UCSD-AML1 (cell line): Measurements from ENCODE around the gene GPC3.
"Not testable (repeated sequence)": the region's sequence is repeated elsewhere in the genome, so short reads cannot be mapped to it uniquely, and the experiment has no call there.

Experiments used
- DNase-seq: peaks from one replicate; lab custom pipeline; 2025; ENCODE audit not compliant: unreplicated experiment; lab: John Stamatoyannopoulos, UW

Gene GPC3

DNA sequence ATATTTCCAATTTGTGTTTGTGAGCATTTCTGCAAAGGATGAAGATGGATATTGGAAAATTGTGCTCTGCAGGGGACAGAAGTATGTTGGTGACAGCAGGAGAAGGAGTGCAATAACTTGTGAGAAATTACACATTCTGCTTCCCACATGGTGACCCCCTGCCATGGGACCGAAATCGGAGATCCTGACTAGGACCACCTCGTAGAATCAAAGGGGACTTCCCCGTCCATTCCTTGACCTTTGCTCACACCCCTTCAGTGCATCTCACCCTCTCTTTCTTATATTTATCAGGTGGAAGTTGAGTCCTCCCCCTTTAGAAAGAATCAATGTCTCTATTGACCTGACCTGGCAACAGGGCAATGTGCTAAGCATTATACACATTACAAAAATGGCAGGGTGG is 451.2 kb downstream of the GPC3 start:
- no peak for DNase-seq

DNA sequence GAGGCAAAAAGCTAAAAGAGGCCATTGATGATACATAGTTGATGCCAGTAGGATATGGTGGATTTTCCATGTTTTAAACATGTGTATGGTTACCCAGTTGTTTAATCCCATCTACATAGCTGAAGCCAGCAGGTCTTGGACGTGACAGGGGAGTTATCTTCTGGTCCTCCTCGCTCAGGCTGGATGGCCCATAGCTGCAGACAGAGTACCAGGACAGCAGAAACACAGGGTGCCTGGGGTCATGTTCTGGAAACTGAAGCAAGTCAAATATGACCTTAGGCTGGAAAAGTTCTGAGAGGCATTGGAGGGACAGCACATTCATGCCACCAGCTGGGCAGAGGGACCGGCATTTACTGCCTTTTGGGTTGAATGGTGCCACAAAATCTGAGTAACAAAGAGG is 452.1 kb downstream of the GPC3 start:
- DNase-seq, result no peak

DNA sequence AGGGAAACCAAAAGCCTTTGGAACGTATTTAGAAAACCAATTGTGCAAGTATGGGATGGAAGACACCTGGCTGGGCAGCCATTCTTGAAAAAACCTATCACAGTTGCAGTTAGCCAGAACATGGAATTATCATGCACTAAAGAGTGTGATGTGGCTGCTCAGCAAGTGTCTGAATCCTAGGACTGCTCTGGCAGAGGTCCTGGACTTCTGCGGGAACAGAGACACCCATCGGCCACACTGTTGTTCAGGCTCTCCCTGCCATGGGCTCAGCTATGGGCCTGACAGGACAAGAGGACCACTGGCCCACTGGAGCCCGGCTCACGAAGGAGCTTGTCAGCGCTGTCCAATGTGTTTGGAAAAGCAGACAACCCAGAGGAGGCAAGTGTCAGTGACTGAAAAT is 454.4 kb downstream of the GPC3 start:
- DNase-seq, result no peak

DNA sequence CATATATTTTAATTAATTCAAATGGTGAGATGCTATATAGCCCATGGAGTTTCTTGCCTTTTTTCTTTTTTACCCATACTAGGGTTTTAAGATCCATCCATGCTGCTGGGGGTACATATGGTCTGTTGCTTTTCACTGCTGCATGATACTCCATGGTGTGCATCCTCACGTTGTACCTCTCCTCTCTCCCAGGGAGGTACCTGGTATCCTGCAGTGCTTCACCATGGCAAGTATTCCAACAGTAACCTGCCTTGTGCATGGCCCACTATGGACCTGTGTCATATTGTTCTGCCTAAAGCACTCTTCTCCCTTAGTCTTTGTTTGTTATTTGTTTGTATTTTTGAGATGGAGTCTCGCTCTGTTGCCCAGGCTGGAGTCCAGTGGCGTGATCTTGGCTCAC is 455.8 kb downstream of the GPC3 start:
- DNase-seq, result no peak

DNA sequence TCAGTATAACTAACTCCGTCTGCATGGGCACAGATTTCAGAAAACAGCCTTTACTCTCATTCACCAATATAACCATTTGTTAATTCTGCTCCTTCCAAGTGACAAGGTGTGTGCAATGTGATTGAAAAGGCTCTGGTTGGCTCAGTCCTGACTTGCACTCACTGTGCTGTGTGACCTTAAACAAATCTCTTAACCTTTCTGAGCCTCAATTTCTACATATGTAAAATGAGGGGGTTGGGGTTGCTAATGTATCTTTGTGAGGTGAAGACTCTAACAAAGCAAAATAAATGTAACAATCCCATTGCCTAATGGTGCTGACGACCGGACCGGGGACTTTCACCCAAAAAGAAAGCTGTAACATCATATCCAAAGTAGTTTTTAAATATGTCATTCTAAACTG is 457.6 kb downstream of the GPC3 start:
- DNase-seq, result no peak

DNA sequence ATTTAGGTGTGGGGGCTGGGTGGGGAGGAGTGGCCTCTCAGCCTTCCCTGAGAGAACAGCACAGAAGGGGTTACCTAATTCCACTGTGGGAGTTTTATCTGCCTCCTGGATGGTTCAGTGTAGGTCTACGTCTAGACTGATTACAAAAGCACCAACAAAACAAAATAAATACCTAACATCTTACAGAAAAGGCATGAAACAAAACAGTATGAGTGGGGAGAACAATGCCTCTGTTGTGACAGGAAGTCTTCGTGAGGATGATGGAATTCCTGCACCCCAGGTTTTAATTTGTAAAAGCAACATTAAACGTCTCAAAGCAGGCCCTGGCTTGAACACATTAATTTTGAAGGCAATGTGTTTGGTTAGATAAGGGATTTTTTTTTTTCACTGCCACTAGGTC is 458.0 kb downstream of the GPC3 start:
- DNase-seq, result no peak

DNA sequence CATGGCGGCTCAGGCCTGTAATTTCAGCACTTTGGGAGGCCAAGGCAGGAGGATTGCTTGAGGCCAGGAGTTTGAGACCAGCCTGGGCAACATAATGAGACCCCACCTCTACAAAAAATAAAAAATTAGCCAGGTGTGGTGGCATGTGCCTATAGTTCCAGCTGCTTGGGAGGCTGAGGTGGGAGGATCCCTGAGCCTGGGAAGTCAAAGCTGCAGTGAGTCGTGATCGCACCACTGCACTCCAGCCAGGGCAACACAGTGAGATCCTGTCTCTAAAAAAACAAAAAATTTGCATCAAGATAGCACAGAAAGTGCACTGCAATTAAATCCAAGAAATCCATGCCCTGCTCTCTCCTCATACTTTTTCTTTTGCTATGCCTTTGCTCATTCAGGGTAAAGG is 458.6 kb downstream of the GPC3 start:
- not testable (repeated sequence) for DNase-seq

DNA sequence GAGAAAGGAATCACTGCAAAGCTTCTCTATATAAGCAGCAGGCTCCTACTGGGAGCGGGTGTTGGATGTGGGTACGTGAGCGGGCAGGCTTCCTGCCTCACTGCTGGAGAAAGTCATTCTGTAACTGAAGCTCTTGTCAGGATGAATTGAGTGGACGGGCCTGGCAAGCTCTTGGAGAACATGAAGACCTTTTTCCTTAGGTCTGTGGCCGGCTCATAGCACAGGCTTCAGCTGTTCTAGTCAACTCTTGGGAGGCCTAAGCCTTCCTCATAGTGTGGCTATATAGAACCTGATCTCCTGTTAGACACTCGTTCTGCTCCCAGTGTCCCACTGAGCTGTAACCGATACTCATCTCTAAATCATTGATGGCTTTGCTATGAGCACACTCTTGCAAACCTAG is 461.9 kb downstream of the GPC3 start:
- DNase-seq, result no peak

DNA sequence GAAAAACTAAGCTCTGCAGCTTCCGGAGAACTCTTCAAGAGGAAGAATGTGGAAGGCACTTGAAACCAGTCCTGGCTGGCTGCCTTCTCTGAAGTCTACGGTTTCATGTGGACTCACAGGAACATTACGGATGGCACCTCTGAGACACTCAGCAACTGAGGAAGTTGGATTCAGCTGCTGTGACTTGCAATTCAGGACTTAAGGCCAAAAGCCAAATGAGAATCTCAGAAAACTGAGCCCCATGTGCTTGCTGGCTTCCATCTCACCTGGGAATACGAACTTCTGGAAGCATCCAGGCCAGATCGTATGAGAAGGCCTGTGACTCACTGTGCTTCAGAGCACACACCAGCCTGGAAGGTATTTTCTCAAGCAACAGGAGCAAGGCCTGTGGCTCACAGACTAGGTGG is 462.3 kb downstream of the GPC3 start:
- no peak for DNase-seq

DNA sequence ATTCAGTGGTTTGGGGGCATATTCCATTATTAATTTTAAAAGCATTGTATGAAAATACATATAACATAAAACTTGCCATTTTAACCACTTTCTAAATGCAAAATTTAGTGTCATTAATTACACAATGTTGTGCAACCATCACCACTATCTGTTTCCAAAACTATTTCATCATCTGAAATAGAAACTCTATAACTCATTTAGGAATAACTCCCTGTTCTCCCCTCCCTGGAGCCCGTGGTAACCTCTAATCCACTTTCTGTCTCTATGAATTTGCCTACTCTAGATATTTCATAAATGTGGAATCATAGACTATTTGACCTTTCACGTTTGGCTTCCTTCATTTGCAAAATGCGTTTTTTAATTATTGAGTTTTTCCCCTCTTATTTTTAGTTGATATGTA is 468.7 kb downstream of the GPC3 start:
- DNase-seq, result no peak

DNA sequence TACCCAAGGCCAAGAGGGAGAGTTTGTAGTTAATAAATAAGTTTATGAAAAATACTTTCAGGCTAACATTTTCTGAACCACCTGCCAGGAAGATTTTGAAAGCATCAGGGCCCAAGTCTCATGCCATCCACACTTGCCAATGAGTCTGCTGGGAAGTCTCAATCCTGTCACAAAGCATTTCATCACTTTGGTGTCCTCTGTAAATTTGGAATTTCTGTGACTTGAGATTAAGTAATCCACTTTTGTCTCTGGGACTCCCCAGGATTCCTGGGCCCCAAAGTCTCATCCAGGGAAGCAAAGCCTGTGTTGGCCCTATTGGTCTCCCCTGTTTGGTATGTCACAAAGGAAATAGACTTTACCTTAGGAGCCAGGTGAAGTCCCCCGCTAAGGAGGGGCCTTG is 470.9 kb downstream of the GPC3 start:
- no peak for DNase-seq

DNA sequence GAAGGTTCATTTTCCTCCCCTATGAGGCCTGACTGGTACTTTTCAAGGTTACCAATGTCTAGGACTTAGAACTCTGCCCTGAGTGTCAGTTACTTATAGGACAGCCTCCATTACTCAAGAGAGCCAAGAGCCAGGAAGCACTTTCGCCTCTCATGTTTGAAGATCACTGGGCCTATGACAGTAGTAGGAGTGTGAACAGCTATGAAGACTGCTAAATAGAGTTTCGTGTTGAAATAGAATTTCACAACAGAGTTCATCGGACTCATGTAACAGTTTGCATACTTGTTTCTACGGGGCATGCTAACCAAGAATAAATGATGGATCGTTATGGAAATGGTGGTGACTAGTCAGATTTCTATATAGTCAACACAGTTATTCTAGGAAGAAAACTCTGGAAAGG is 472.3 kb downstream of the GPC3 start:
- DNase-seq, result no peak

DNA sequence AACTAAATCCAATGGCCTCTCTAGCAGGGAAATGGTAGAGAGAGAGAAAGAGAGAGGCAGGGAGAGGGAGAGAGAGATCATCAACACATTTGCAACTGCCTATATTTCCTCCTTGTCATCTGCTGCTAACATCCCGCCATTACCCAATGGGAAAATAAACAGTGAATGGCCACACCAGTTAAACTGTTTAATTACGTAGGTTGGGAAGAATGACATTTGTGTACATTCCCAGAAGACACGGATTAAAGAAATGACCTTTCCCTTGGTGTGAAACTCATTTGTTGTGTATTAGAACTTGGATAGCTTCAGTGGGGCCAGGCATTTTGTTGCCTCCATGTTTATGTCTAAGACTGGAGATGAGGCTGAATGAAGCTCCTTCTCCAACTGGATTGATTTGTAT is 474.4 kb downstream of the GPC3 start:
- DNase-seq, result no peak

DNA sequence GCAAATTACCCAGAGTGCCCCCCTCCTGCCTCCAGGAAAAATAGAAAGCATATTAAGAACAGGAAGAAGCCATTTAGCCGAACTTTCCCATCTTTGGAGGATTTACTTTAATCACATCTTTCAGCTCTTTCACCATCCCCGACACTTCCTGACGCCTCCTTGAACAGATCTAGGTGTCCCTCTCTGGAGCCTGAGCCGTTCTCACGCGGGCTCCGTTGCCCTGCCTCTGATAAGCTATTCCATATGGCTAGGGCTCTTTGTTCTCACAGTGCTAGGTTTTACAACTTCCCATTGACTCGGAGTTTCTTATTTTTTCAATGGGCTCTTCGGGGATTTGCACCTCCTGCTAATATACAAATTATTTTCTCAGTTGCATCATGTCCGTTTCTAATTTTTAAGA is 488.0 kb downstream of the GPC3 start:
- no peak for DNase-seq

DNA sequence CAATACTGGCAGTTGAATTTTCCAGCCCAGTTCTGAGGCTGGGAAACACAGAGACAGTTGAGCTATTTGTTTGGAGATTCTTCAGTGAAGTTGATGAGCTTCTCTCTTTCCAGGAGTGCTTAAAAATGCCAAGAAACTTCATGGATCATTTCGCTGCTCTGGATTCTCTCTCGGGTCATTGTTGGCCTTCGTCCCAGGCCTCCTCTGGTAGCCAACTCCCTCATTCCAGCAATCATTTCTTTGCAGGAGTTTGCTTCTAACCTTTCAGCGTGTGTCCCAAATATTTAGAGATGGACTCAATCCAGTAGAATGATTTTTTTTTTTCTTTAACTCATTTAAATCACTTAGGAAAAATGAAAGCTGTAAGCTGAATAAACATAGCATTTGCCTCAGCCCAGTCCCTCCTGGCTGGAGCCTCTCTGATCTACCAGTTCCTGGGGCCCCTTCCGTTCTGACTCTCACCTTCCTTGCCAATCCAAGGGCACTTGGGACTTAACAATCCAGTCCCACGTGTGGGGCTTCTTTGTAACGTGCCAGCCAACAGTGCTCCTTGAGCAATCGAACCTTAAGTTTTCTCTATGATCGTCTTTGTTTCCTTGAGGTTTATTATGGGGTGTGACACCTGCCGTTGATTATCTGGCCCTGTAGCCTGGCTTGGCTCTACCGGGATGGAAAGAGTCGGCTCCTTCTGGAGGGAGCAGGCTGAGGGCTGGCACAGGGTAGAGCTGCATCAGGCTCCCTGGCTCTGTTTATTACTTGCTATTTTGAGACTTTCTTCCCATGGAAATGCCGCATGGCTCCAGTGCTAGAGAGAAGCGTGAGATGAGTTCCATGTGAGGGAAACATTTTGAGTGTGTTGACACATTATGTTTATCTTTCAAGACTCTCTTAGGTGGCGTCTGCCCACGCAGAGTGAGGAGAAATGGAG is 489.7 kb downstream of the GPC3 start:
- DNase-seq, result no peak

DNA sequence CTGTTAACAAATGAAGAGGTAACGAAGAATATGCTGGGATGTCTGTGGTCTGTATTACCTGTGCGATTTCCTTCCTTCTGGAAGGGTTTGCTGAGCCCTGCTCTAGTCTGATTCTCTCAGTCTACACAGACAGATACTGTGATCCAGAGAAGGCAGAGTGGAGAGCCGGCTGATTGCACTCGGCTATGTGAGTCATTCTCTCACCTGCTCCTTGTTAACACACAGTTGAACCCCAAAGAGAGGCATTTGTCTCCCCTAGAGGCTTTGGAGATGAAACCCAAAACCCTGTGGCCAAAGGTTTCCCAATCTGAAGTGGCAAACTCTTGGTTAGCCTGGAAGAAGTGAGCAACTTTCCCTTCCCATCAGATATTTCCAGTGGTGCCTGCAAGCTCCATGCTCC is 492.0 kb downstream of the GPC3 start:
- no peak for DNase-seq

DNA sequence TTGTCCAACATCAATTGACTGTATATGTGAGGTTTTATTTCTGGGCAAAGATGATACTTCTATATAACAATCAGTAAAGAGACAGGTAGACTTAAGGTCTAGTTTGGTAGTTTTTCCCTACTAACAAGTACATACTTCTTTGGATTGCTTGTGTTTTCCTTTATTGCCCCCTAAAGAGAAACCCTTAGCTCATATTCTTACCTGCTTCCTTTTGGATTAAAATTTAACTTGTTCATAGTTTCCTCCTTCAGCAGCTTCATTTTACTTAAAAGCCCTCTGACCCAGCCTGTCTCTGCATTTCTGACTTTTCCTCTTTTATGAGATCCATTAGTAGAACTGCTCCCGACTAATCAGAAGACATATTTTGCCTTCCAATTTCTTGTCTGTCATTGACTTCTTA is 494.4 kb downstream of the GPC3 start:
- DNase-seq, result no peak
